ENCODE measurements around the gene PITPNC1.

GRCh38 chr17:67629971-67630320 lies 252.9 kb downstream of the PITPNC1 start:
- TF ChIP-seq CTCF (IDR thresholded peaks at IDR 0.05; ENCODE audit: low read length) (peak; percentile 32; the same call in 1 of the 2 replicates), EZH2 (IDR thresholded peaks at IDR 0.05; ENCODE audit: borderline replicate concordance, low read length) (no peak)

All from OCI-LY1 (cell line).